GM12874 (cell line): ENCODE data around the gene RETN.

ENCODE experiments used
- TF ChIP-seq, protein P1 (sequence below): IDR thresholded peaks from 2 replicates; pipeline ENCODE4 v1.5.1; 2011; ENCODE audit warnings: low read depth, mild to moderate bottlenecking, control low read depth, low read length, moderate library complexity; ENCODE audit not compliant: insufficient read depth

RETN gene

DNA sequence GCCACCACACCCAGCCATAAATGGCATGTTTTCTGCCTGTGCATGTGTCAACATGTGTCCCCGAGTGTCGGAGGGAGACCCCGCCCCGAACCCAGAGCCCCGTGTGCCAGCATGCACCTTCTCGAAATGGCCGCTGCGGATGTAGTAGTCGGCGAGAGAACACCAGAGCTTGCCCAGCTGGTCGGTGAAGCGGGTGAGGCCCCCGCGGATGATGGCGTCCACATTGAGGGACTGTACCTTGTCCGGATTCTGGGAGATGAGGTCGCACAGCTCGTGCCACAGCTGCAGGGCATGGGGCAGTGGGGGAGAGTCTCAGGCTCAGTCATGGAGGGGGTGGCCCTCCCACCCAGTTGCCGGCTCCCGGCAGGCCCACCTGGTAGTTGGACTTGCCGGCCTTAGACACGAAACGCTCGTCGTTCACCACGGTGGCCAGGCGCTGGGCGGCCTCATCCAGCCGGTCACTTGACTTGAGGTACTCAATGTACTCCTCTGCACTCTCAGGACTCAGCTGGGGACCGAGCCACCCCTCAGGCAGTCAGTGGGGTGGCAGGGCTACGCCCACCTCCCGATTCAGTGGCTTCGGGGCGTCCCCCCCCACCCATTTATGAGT, 43.0 kb upstream of the RETN start:
- TF ChIP-seq, protein P1, sequence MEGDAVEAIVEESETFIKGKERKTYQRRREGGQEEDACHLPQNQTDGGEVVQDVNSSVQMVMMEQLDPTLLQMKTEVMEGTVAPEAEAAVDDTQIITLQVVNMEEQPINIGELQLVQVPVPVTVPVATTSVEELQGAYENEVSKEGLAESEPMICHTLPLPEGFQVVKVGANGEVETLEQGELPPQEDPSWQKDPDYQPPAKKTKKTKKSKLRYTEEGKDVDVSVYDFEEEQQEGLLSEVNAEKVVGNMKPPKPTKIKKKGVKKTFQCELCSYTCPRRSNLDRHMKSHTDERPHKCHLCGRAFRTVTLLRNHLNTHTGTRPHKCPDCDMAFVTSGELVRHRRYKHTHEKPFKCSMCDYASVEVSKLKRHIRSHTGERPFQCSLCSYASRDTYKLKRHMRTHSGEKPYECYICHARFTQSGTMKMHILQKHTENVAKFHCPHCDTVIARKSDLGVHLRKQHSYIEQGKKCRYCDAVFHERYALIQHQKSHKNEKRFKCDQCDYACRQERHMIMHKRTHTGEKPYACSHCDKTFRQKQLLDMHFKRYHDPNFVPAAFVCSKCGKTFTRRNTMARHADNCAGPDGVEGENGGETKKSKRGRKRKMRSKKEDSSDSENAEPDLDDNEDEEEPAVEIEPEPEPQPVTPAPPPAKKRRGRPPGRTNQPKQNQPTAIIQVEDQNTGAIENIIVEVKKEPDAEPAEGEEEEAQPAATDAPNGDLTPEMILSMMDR, result no peak

DNA sequence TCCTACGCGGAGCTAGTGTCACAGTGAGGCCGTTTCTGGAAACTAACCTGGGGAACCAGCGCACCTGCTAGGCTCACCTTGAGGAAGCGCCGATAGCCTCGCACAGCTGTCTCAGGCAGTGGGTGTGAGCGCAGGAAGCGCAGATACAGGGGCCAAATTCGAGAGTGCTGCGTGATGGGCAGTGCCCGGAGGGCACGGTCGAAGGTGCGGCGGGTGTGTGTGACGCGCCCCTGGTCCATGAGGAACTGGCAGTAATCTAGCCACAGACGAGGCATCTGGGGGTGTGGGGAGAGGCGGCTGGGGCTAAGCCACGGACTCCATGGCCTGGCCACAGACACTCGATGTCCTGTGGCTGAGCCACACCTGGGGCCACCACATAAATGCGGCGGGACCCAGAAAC, 41.7 kb upstream of the RETN start:
- TF ChIP-seq, protein P1, result no peak

DNA sequence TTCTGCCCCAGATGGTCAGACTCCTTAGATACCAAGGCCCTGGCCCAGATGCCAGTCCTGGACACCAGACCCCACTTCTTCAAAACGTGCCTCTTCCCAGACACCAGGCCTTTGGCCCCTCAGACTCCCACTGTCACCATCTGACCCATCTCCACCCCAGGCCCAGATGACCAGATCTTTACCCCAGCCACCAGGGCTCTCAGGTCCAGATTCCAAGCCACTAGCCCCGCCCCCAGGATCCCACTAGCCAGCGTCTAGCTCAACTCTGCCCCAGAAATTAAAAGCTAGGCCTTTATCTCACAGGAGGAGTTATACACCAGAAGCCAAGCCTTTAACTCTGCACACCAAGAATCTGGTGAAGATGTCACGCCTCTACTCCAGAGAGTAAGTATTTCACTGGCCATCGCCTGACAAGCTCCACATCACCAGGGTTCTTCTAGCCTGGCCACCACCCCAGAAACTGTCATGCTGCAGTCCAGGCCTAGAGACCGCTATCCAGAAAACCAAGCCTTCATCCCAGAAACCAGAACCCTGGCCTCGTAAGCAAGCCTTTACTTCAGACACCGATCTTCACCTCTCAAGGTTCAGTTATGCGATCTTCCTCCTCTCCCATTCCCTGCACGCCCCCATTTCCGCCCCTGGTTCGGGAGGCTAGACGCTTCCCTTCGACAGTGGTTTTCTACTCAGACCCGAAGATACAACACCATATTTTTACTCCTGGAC, 40.1 kb upstream of the RETN start:
- TF ChIP-seq, protein P1, result no peak

DNA sequence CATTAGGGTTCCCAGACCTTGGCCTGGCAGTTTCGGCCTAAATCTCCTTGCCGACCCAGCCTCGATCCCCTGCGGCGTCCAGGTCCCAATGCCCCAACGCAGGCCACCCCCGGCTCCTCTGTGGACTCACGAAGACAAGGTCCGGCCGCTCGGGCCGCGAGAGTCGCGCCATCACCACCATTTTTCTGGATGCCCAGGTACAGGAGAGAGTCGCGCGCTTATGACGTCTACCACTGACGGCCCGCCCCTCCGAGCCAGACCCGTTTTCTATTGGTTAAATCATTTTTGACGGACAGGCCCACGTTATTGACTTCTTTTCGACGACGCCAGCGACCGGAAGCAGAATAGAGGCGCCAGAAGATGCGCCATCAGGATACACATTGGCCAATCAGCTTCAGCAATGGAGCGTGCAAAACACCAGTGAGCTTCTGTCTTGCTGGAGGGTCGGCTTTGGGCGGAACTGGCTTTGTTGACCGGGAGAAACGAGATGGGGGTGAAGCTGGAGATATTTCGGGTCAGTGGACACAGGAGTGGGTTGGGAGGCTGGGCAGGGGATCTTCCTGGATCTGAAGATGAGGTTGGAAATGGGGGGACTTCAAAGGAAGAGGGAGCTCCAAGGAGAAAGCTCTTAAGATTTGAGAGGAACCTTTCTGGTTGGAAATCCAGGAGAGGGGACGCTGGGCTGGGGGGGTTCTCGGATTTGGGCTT, 39.3 kb upstream of the RETN start, which contains the start of the genes PET100 and XAB2:
PET100 (plus strand) TSS at position 447 of the 708 bp plus-strand sequence; CDS start at position 488, 41 bp downstream.
XAB2 (minus strand) TSS at position 199 of the 708 bp plus-strand sequence; CDS start at position 181, 18 bp downstream.
- TF ChIP-seq, protein P1, result no peak

DNA sequence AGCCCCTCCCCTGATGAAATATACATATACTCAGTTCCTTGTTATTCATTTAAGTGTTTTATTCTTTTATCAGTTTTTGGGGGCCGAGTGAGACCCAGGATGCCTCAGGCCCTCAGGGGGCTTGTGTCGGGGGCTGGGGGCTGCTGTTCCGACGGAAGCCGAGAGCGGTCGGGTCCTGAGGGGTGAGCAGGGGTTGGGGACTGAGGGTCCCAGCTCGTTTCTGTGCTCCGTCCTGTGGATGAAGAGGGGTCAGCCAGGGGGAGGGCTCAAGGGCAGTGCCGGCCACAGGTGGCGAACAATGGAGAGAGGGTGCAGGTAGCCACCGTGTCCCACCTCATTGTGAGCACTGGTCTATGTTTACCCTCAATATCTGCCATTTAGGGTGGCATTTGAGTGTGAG, 37.3 kb upstream of the RETN start:
- TF ChIP-seq, protein P1, result no peak

DNA sequence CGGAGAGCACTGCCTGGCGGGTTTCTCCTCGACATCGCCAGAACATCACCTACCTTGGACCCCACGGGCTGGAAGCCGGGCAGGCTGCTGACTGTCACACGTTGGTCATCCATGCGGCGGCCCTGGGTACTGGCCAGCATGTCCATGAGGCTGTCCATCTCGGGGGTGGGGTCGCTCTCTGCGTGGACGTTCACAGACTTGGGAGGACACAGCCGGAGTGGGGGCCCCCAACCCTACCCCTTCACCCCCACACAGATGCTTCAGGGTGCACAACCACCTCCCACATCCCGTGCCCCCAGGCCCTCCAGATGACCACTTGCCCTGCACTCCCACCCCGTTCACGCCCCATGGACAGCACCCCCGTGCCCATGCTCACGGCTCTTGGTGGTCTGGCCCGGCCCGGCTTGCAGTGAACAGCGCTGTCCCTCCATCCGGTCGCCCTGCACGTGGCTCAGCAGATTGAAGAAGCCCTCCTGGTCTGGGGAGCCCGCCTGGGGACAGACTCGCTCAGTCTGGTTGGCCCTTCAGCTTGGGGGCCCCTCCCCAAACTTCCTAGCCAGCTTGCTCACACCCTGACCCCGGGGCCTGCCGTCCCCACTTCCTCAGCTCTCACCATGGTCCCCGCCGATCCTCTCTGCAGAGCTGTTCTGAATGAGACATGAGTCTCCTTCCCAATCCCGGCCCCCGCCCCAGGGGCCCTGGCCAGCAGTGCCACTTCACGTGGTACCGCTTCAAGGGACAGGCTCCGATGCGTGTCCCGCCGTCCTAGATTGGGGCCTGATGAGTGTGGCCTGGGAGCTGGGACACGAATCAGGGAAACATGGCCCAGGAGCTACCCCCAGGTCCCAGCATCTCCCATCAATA, 36.3 kb upstream of the RETN start:
- TF ChIP-seq, protein P1, result no peak

DNA sequence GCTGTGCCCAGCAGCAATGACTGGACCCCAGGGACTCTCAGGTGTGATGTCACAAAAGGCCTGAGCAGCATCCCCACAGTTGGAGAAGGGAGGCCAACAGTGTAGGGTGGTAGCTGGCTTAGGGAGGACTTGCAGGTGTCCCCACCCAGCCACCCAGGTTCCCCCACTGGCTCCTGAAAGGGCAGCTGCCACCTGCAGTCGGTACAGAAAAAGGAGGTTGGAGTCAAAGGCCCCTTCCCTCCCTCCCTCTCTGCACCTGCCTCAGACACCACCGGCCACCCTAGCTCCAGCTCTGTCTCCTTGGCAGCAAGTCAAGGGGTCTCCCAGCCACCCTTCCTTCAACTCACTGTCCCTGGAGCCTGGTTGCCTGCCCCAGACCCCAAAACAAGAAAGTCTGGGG, 35.2 kb upstream of the RETN start, which contains the start of gene PCP2:
PCP2 (minus strand) TSS at position 22 of the 400 bp plus-strand sequence. CDS start 262 bp downstream, outside the sequence.
- TF ChIP-seq, protein P1, result no peak
